Fibroblast of peridontal ligament (primary cell): ENCODE results near the gene ZNF275.
"Not testable (repeated sequence)": the region's sequence is repeated elsewhere in the genome, so short reads cannot be mapped to it uniquely, and the experiment has no call there.

Experiments used
- DNase-seq: peaks from one replicate; pipeline ENCODE4 v3.0.0-alpha.2; 2010; ENCODE audit errors: extremely low read depth

ZNF275 gene

GRCh38 chrX:153361781-153362397 lies 27.9 kb downstream of the ZNF275 start:
- no peak for DNase-seq

GRCh38 chrX:153365670-153366069 lies 31.7 kb downstream of the ZNF275 start:
- DNase-seq: no peak

DNA sequence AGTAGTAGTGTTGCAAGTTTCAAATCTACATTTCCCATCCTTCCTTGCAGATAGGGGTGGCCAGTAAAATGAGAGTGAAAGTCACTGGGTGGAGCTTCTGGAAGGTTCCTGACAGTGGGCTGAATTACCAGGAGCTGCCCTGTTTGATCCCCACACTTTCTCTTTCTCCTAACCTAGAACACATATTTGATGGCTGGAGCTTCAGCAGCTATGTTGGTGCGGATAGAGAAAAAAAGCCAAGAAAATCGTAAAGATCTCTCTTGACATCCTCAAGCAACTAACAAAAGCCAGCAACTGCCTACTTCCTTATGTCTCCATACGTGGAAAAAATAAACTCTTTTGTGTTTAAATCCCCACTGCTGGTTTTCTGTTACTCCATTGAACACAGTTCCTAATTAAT lies 32.2 kb downstream of the ZNF275 start:
- no peak for DNase-seq

GRCh38 chrX:153366878-153367538 lies 33.1 kb downstream of the ZNF275 start:
- DNase-seq: no peak

- DNase-seq: peak; percentile 6
Measured at GRCh38 chrX:153370293-153371055, 36.5 kb downstream of the ZNF275 start.

DNA sequence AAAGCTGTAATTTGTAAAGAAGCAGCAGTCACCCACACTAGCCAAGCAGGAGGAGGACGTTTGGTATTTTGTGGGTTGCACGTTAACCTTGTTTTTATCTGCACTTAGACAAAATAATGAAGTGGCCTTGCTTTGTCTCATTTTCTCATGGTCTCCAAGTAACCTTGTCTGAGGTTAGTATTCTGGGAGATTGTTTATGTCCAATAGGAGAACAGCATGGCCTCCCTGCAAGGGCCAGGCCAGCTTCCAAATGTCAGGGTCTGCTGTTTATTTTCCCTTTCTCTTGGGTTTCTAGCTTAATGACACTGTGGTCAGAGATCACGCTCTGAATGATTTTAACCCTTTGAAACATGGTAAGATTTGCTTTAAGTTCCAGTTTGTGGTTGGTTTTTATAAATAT lies 37.3 kb downstream of the ZNF275 start:
- DNase-seq: peak; percentile 37

- DNase-seq: peak; percentile 1
Measured at GRCh38 chrX:153372949-153373348, 39.0 kb downstream of the ZNF275 start.

DNA sequence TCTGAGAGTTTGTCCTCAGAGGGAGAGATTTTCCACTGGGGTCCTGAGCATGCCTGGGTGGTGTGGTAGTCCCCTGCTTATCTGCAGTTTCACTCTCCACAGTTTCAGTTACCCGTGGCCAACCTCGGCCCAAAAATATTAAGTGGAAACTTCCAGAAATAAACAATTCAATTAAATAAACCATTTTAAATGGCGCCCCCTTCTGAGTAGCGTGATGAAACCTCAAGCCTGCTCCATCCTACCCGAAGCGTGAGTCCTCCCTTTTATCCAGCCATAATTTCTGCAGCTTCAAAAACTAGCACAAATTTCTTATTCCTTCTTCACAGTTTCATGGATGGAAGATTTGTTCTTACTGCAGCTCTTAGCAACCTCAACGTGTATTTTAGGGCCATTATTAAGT lies 40.5 kb downstream of the ZNF275 start:
- no peak for DNase-seq

DNA sequence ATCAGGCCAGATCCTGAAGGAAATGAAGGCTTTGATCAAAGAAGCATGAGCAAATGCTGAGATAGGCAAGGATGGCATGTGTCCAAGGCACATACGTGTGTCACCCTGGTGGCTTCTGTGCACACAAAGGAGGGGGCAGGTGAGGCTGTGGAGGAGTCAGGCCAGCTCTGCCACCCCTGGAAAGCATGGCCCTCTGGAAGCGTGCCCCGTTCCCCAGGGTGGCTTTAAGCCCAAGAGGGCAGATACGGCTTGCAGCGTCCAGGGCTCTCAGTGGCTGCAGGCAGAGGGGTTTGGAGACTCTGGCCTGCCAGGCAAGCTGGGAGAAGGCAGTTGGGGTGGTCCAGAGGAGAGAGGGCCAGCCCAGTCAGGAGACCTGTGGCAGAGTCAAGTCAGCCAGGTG lies 41.6 kb downstream of the ZNF275 start:
- no peak for DNase-seq

DNA sequence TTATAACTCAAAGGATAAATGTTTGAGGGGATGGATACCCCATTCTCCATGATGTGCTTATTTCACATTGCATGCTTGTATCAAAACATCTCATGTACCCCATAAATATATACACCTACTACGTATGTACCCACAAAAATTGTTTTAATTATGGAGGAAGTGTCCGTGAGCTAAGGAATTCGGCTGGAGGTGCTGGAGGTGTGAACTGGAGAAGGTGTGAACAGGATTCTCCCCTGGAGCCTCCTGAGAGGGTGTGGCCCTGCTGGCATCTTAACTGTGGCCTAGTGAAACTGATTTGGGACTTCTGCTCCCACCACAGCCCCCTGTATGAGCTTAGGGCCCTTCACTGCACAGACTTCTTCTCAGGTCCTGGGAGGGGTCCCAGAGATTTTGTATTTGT lies 43.8 kb downstream of the ZNF275 start:
- DNase-seq: no peak

- no peak for DNase-seq
Measured at GRCh38 chrX:153378607-153379006, 44.7 kb downstream of the ZNF275 start.

GRCh38 chrX:153379508-153379907 lies 45.6 kb downstream of the ZNF275 start:
- DNase-seq: no peak

DNA sequence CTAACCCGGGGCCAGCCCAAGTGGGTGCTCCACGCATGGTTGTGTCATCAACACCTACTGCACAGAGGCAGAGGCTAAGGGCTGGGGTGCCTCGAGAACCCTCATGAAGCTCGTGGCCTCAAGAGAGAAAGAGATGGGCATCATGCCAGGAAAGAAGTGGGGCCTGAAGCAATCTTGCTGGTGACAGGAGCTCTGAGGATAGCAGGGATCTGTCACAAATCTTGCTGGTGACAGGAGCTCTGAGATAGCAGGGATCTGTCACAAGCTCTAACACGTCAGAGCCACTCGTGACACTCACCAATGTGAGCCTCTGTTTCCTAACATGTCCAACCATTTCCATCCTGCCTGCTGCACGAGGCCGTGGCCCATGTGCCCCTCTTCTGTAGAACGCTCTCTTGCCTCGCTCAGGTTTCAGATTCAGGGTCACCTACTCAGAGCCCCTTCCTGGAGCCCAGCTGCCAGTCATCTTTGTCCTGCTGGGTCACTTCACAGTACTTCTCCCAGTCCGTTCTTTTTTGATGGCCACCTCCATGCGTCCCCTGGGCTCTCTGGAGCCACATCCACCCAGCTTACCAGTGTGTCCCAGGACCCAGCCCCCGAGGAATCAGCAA lies 46.1 kb downstream of the ZNF275 start:
- DNase-seq: no peak

DNA sequence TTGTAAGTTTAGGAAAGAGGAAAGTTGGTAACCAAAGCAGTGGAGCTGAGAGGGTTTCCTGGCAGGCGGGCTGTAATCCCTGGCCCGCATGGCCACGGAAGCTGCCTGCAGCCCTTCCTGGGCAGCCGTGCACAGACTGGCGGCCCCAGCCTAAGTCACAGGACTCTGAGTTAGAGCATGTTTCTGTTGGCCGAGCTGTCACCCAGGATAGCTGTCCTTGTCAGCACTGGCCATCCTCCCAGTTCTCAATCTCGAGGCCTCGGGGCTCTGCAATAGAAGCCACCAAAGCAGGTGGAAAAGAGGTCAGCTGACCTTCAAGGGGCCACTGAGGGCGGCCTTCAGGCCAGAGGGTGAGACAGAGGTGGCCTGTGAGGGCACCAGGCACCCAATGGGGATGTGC lies 46.7 kb downstream of the ZNF275 start:
- peak; percentile 5 for DNase-seq

DNA sequence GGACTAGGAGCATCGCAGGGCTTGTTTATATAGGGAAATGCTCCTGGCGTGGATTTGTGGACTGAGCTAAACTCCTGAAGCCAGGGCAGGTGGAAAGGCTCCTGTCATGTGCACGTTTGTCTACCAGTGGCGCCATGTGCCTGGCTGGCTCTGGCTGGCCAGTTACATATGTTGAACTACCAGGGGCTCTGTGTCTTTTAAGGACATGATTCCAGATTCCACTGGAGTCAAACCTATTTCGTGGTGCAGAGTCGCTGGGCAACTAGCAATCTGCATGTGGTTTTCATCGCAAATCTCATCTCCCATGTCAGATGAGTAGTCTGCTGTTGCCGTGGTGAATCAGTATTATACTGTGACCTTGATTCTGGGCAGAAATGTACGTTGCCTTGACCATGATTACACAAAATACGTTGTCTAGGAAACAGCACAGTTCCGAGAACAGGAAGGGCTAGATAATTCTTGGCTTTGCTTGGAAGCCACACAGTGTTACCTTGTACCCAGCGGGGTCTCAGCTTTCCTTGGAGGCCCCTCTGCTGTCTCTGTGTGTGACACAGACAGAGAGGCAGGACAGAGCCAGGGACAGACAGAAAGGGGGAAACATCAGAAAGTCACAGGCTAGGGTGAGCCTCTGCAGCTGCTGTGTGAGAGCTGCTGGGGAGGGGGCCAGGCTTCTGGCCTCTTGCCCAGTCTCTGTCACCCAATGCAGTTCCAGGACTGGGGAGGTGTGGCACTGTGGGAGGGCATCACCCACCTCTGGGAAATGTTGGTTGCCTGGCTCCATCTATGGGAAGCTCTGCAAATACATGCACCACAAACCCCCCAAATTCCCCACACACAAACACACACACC lies 48.0 kb downstream of the ZNF275 start:
- DNase-seq: peak; percentile 96

- DNase-seq: no peak
Measured at GRCh38 chrX:153382563-153383482, 48.9 kb downstream of the ZNF275 start.

GRCh38 chrX:153384390-153384789 lies 50.4 kb downstream of the ZNF275 start:
- DNase-seq: no peak

- DNase-seq: not testable (repeated sequence)
Measured at GRCh38 chrX:153384973-153385372, 51.0 kb downstream of the ZNF275 start.

DNA sequence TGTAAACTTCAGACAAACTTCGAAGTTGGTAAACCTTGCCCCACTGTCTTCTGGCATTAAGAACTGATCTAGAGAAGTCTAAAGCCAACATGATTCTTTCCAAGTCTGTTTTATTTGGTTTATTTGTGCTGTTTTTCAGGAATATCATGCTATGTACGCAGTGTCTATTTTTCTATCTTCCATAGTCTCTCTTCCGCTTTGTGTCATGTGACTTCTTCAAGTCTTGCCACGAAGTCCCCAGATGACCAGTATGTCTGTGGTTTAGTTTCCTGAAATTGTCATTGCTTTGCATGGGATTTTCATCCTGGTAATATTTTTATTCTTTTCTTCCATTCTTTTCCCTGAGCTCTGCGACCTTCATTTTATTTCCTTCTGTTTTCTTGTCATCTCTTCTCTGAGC lies 52.1 kb downstream of the ZNF275 start:
- no peak for DNase-seq

DNA sequence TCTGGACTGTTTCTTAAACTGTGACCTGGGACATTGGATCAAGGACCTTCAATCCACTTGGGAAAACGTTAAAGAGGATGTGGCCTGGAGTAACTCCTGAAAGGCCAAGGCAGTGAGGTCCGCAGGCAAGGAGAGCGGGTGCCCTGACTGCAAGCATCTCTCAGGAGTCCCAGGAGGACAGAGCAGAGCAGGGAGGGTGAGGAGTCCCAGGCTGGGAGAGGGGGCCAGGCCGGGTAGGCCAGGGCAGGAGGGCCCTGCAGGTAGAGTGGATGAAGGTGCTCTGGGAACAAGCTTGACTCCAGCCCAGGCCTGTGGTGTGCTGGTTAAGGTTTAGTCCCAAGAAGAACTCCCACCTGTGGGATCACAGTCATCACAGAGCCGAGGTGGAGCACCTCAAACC lies 53.4 kb downstream of the ZNF275 start:
- DNase-seq: no peak
